ENCODE results near the gene STRIP1.
"Not testable (repeated sequence)": the region's sequence is repeated elsewhere in the genome, so short reads cannot be mapped to it uniquely, and the experiment has no call there.

Gene STRIP1

DNA sequence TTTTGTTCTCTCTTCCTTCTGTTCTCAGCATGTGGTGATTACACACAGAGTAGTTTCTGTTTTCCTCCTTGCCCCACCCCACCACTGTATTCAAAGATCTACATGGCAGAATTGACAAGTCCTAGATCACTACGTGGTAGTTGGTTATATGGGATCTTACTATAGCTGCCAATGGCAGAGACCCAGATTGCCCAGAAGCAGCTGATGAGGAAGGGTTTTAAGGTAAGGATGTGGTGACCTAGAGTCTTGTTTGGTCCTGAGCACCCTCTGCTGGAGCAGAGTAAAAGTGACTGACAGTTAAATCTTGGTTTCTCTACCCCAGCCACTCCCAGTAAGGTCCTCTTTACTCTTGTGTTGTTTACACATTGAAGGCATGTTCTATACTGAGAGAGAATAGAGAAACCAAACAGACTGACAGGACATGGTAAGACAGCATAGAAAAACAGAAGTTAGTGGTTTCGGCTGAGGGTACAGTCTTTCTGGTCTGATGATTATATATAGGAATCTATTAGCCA is 22.8 kb upstream of the STRIP1 start:
- peak; percentile 17 for DNase-seq

DNA sequence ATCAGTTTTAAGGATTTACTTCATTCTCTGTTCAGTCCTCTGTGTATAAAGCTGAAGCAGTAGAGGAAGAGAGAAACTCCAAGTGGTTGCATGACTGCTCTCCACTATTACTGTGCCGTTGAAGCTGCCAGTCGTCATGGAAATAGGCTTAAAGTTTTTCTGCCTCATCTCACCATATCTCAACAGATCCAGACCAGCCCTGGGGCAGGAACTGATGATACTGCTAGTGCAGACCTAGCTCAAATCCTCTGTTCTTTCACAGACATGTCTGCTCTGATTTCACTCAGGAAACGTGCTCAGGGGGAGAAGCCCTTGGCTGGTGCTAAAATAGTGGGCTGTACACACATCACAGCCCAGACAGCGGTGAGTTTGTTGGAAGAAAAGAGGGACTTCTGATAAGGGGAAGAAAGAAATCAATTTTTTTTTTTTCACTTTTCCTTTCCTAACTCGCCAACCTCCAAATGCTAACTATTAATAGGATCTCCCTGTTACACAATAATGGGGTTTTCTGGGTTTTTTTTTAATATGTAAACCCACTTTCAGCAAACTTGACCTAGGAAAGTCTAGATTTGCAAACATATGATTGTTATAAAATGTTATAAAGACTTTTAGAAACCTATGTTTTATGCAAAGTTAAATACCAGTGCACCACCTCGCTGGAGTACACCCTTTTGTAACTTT is 22.2 kb upstream of the STRIP1 start:
- DNase-seq: no peak

DNA sequence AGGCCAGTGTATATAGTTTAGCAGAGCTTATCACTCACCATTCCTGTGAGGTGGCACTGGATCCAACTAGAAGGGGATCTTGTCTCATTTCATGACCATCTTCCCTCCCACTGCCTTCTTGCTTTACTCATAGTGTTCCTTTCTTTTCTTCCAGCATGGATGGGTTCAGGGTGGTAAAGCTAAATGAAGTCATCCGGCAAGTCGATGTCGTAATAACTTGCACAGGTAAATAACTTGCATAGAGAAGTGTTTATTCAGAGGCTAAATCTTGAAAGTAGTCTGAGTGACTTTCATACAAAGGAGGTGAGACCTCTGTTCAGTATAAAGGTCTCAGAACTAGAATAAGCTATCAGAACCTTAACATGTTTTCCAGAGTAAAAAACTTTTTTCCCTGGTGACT is 16.6 kb upstream of the STRIP1 start:
- no peak for DNase-seq

DNA sequence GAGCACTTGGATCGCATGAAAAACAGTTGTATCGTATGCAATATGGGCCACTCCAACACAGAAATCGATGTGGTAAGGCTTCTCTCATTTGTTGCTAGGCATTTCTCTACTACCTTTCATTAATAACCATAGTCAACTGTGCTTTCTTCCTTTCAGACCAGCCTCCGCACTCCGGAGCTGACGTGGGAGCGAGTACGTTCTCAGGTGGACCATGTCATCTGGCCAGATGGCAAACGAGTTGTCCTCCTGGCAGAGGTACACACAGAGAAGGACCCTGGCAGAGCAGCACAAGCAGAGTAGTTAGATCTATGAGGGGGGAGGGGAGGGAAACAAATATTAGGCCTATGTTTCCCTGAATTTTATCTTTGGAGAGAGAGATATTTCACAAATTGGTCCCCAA is 16.0 kb upstream of the STRIP1 start:
- DNase-seq: no peak

DNA sequence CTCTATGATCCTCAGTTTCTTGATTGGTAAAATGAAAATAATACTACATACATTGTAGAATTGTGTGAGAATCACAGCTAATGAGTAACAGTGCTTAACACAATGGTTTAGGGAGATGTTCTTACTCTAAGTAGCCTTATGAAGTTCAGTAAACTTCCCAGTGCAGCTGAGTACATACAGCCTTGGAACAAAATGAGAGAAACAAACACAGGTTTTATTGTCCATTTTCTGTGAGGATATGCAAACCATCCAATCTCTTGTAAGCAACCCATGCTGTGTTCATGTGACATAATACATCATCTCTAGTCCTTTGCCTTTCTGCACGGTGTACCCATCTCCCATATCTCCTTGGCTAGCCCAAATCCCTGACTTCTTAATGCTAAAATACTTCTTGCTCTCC is 14.7 kb upstream of the STRIP1 start:
- DNase-seq: no peak

DNA sequence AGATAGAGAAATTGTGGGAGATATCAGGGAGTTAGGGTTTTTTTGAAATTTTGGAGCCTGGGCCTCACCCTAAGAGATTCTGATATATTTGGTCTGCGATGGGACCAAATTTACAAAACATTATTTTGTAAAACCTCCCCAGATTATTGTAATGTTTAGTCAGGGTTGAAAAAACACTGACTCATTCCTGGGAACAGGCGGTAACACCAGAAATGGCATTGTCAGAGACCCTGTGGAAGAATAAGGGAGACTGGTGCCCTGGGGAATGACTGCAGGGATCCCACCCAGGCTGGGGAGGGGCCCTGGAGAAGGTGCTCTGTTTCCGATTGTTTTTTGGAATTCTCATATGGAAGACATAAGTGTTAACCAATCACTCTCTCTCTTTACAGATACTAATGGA is 13.1 kb upstream of the STRIP1 start:
- no peak for DNase-seq

DNA sequence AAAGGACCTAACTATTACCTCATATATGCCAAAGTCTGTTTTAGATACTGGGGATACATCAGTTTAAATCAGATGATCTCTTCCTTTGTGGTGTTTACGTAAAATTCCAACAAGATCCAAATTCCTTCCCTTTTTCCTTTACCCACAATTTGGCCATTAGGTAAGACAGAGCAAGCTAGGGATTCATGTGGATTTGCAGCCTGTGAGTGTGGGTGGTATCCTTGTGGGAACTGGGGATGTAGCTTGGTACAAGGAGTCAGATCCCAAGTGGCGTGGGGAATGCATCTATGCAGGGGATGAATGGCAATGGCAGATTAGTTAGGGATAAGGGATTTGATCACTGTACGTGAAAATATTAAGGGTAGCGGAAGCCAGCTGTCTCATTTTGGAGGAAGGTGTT is 9.8 kb upstream of the STRIP1 start:
- DNase-seq: no peak

DNA sequence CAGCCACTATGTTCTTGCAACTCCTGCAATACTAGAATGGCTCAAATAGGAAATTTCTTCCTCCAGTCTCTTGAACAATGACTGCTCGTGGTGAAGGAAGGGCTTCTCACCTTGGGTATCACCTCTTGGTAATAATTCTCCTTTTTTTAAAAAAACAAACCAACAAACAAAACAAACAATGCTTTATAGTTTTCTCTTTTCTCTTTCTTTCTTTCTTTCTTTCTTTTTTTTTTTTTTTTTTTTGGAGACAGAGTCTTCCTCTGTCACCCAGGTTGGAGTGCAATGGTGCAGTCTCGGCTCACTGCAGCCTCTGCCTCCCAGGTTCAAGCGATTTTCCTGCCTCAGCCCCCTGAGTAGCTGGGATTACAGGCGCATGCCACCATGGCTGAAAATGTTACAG is 3.7 kb upstream of the STRIP1 start:
- DNase-seq: not testable (repeated sequence)

DNA sequence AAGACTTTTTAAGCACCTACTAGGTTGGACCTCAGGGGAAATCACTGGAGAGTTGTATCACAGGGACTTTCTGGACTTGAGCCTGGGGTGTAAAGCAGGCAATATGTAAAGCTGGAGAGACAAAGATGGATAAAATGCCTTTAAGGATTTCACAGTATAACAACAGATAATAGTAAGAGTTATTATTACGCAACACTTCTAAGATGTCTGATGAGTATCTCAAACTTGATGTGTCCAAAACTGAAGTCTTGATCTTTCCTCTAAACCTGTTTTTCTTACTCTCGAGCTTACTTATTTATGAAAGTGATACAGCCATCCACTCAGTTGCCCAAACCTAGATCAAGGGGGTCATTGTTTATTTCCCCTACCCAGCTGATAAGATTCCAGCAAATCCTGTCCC is 2.1 kb upstream of the STRIP1 start:
- no peak for DNase-seq

DNA sequence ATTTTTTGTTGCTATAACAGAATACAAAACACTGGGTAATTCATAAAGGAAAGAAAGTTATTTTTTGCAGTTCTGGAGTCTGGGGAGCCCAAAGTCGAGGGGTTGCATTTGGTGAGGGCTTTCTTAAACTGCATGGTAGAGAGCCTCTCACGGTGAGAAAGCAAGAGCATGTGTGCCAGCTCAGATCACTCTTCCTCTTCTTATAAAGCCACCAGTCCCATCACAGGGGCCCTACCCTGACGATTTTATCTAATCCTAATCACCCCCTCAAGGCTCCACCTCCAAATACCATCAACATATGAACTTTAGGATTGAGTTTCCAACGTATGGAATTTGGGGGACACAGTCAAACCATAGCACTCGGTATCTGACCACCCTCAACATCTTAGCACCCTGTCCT is 1.0 kb upstream of the STRIP1 start:
- DNase-seq: no peak

DNA sequence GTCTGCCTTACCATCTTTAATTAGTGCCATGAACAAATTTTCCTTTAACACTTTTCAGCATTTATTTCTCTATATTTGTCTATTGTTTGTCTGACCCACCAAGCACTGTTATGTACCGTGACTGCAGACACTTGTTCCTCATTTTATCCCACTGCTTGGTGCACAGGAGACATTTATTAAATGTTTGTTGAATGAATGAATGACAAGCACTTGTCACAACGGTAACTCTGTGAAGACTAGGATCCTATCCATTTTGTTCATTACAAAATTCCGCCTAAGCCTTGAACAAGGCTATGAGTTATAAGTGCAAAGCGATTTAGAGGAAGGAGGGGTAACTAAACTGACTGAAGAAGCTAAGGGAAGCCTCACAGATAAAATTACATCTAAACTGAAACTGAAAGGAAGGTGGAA is 379 bp upstream of the STRIP1 start:
- DNase-seq: no peak

DNA sequence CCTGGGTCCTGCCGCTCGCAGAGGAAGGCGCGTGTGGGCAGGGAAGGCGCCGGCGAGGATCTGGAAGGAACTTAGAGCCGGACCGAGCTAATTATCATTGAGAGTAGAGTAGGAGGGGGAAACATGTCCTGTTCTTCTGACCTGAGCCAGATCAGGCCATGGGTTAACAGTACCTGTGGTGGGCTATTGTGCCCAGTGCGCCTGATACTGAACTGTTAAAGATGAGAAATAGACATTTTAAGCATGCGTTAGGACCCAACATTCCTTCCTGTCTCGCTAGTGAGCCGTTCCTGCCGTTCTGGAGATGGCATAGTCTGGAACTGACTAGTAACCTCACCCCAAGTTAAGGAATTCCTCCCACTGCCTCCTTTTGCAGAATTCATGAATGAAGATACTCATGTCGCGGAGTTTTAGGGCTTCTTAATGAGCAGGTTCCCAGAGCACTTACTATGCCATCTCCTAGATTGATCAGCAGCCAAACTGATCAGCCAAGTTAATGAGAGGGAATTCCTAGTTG is 870 bp downstream of the STRIP1 start:
- no peak for DNase-seq

DNA sequence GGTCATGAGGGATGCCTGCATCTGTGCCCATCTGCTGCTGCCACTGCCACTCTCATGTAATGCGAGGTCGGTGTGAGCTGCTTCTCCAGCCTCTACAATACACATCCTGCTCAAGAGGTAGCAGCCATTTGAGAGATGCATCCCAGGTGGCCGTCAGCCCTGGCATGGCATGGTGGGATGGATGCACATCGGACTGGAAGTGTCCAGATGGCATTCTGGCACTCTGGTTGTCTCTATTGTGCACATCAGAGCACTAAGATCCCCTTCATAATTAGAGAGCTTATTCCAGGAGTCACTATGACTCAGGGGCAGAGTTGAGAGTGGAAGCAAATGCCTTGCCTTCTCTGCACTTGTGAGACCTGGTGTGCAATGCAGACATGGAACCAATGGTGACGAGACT is 3.8 kb downstream of the STRIP1 start:
- no peak for DNase-seq

DNA sequence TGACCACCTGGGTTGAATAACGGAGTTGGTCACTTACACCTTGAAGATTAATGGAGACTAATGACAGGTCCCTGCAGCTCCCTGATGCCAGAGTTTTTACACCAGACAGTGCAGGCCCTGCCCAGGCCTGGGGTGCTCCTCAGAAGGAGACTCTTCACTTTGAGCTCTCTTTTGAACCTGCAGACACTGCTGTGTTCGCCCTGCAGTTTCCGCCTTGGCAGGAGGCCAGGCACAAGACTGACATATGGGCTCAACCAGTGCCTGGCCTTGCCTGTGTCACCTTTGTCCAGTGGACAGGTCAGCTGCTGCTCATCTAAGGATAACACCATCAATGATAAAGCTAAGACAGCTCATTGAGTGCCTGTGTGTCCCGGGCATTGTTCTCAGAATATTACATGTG is 5.2 kb downstream of the STRIP1 start:
- DNase-seq: no peak

DNA sequence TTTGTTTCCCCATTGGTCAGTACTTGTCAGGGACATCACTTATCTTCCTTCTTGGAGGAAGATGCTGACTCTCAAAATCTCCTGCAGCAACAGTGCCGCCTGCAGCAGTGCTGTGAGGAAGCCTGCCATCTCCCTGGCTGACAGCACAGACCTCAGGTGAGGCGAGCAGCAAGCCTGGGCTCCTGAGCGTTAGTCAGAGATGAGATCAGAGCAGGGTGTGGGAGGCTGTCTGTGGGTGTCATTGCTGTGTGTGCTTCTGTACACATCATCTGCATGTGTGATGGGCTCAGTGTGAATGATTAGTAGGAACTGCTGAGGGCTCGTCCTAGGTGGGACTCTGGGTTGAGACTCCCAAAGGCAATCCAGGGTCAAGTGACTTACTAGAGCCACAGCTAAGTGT is 6.1 kb downstream of the STRIP1 start:
- DNase-seq: no peak

DNA sequence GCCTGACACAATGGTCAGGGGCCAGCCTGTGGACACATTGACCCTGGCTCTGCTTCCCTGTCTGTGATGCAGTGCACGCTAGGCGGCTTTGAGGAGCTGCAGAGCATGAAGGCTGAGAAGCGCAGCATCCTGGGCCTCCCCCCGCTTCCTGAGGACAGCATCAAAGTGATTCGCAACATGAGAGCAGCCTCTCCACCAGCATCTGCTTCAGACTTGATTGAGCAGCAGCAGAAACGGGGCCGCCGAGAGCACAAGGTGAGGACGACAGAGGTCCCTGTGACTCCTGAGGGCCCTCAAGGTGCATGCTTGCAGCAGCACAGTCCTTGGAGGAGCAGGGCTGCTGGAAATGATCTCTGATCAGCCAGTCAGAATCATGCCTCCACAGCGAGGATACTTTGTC is 8.6 kb downstream of the STRIP1 start:
- DNase-seq: no peak

DNA sequence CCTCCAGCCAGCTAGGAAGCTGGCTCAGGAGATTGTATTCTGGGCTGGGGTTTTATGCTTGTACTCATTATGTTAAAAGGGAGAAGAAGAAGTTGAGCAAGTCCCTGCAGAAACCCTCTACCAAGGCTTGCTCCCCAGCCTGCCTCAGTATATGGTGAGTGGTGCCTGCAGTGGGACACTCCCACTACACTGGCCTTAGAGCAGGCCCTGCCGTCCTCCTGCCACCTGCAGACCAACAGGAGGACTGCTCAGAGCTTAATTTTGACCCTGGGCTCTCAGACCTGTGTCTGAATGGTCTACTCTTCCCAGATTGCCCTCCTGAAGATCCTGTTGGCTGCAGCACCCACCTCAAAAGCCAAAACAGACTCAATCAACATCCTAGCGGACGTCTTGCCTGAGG is 13.0 kb downstream of the STRIP1 start:
- no peak for DNase-seq

DNA sequence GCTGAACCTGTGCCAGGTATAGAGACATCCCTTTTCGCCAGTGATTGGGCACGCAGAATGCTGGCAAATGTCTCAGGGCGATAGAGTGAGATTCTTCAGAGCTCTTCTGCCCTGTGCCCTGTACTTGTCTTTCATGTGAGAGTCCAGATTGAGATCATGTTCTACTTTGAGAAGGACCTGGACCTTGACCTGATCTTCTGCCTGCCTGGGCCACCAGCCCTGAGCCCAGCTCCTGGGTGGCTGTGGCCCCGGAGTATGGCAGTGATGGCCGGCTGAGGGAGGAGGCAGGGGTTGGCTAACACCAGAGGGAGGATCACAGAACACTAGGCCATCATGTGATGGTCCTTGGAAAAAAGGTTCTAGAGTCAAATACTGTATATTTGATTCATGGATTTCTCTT is 13.8 kb downstream of the STRIP1 start:
- no peak for DNase-seq

DNA sequence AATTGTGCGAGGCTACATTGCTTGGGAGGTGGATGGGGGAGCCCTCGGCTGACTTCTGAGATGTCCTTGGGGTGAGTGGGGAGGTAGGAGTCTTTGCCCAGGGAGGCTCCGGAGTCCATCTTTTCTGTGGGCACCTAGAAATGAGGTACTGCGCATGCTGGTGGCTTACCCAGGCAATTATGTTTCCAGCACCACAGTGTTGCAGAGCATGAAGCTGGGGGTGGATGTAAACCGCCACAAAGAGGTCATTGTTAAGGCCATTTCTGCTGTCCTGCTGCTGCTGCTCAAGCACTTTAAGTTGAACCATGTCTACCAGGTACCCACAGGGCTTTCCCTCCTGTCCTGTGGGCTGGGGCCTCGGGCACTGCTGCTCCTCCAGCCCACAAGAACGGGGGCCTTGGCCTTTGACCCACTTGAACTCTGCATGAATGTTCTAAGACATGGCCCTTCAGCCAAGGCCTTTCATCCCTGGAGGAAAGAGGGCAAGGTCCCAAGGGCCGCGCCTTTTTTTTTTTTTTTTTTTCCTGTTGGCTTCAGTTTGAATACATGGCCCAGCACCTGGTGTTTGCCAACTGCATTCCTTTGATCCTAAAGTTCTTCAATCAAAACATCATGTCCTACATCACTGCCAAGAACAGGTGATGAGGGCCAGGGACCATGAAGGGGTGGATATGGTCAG is 14.6 kb downstream of the STRIP1 start:
- DNase-seq: no peak

DNA sequence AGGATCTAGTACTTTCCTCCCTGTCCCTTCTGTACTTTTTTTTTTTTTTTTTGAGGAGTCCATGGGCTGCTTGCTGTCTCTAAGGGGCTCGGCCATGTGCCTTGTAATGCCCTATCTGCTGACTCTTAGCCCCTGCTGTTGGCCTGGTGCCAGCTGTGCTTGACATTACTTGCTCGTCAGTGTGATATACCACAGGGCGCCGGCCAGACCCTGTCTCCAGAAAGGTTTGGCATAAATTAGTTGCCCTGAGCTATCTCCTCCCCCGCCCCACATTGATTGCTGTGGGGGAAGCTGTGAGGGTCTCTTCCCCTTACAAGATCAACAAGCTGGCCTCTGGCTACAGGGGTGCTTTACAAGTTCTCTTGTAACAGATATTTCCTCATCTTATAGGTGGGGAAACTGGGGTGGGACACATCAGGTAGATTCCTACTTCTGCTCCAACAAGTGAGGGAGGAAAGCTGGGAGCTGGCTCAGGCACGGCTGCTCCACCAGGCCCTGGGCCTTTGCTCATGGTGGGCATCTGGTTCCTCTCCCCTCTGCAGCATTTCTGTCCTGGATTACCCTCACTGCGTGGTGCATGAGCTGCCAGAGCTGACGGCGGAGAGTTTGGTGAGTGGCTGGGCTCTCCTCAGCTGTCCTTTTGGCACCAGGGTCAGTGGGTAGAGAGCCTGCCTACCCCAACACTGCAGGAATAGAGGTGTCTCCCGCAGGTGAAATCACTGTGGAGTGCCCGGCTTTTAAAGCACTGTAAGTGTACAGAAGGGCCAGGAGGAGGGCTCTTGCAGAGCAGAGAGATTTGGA is 15.6 kb downstream of the STRIP1 start:
- no peak for DNase-seq

DNA sequence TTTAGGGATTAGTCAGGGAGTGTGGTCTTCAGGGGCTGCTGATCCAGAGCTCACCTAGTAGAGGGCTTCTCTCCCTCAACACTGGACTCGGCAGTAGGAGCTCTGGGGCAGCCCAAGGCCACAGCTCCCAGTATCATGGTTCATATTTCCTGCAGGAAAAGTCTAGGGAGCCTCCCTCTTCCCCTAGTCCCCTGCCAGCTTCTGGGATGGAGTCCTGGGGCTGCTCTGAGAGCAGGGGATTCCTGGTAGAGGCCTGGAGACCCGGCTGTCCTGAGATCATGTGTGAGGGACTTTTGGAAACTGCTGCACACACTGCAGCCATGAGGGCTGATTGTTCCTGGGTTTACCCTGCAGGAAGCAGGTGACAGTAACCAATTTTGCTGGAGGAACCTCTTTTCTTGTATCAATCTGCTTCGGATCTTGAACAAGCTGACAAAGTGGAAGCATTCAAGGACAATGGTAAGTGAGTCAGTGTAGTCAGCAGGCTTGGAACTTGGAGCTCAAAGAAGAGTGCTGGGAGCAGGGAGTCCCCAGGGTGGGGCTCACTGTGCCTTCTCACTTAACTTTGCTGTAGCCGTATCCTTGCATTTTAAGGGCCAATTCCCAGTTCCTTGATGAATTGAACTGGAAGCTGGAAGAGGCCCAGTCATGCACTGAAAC is 16.3 kb downstream of the STRIP1 start:
- no peak for DNase-seq

DNA sequence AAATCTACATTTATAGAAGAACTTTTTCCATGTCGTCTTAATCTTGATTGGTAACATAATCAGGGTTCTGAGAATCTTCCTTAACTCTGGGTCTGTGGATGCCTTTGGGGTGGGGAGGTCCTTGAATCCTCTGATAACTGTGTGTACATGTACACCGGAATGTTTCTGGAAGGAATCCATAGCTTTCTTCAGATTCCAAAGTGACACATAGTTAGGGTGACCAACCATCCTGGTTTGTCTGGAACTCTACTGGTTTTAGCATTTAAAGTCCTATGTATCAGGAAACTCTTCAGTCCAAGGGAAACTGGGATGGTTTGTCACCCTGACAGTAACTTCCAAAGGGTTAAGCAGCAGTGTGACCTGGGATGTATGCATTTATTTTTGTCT is 16.8 kb downstream of the STRIP1 start:
- DNase-seq: no peak

Data from NCI-H226 (cell line).